Neural crest cell (in vitro differentiated cells): ENCODE data around the gene PRTFDC1. TPM values are rescaled to one million over a fixed set of nuclear protein-coding genes. Genes with fewer than 3 reads are reported as not detected.
A peak's percentile ranks its signal among the peaks of the same experiment; 100 is the strongest.

Source experiments
- DNase-seq: peaks from one replicate; pipeline ENCODE4 v3.0.0; 2021; ENCODE audit warnings: low read depth, mixed read lengths, low spot score
- H3K27ac Mint-ChIP-seq: one replicate; pipeline ENCODE4 v1.8.0; 2021; ENCODE audit warnings: mild to moderate bottlenecking, mixed read lengths; ENCODE audit not compliant: unreplicated experiment
- H3K27me3 Mint-ChIP-seq: 2 replicates; pipeline ENCODE4 v1.8.0; 2021; ENCODE audit warnings: low read depth, mild to moderate bottlenecking, mixed read lengths
- H3K36me3 Mint-ChIP-seq: 2 replicates; pipeline ENCODE4 v1.8.0; 2021; ENCODE audit warnings: low read depth, mild to moderate bottlenecking, mixed read lengths
- H3K4me1 Mint-ChIP-seq: 2 replicates; pipeline ENCODE4 v1.8.0; 2021; ENCODE audit warnings: mixed read lengths
- H3K4me3 Mint-ChIP-seq: one replicate; pipeline ENCODE4 v1.8.0; 2021; ENCODE audit warnings: mild to moderate bottlenecking, mixed read lengths
- H3K9me3 Mint-ChIP-seq: 2 replicates; pipeline ENCODE4 v1.8.0; 2021; ENCODE audit warnings: mixed read lengths
- CTCF ChIP-seq: fragments of 200-600 bp; sonication (generic); conservative IDR thresholded peaks from 2 replicates; pipeline ENCODE4 v1.5.0; 2021; ENCODE audit warnings: antibody characterized with exemption, mild to moderate bottlenecking
- total RNA-seq: library from RNA; stranded (reverse); gene quantifications from 2 replicates; pipeline ENCODE4 v1.2.1, GENCODE V29; 2021

PRTFDC1 gene
- total RNA-seq, 1 donor from 2014 or later, result 26.7 TPM

GRCh38 chr10:24853661-24854060 is 98.7 kb downstream of the PRTFDC1 start:
- Mint-ChIP-seq H3K27ac (no peak overlapping the region), H3K9me3 (no peaks in the 10 kb centered on the region), H3K36me3 (no peaks in the 10 kb centered on the region), H3K4me1 (peaks cover 68% of the 10 kb centered on the region), H3K4me3 (no peak overlapping the region), H3K27me3 (no peaks in the 10 kb centered on the region)
- no peak for DNase-seq
- no peak for TF ChIP-seq CTCF

- TF ChIP-seq CTCF, result no peak
- DNase-seq, result no peak
- Mint-ChIP-seq H3K27ac (peak overlapping the region; percentile 6), H3K9me3 (no peaks in the 10 kb centered on the region), H3K4me1 (peaks cover 62% of the 10 kb centered on the region), H3K36me3 (no peaks in the 10 kb centered on the region), H3K4me3 (peak overlapping the region; percentile 32), H3K27me3 (no peaks in the 10 kb centered on the region)
Measured at GRCh38 chr10:24851629-24852028, 100.8 kb downstream of the PRTFDC1 start.

GRCh38 chr10:24850727-24851296 is 101.6 kb downstream of the PRTFDC1 start:
- Mint-ChIP-seq H3K4me1 (peaks cover 59% of the 10 kb centered on the region), H3K4me3 (no peak overlapping the region), H3K27ac (peak overlapping the region; percentile 59), H3K9me3 (no peaks in the 10 kb centered on the region), H3K27me3 (no peaks in the 10 kb centered on the region), H3K36me3 (no peaks in the 10 kb centered on the region)
- no peak for TF ChIP-seq CTCF
- no peak for DNase-seq

GRCh38 chr10:24849501-24850299 is 102.7 kb downstream of the PRTFDC1 start:
- Mint-ChIP-seq H3K4me3 (peak overlapping the region; percentile 36), H3K4me1 (peaks cover 57% of the 10 kb centered on the region), H3K27ac (peak overlapping the region; percentile 48), H3K9me3 (peaks cover 2% of the 10 kb centered on the region), H3K36me3 (no peaks in the 10 kb centered on the region), H3K27me3 (no peaks in the 10 kb centered on the region)
- TF ChIP-seq CTCF, result no peak
- DNase-seq, result no peak

- no peaks in the 10 kb centered on the region for H3K27me3 Mint-ChIP-seq
- H3K9me3 Mint-ChIP-seq, result peaks cover 3% of the 10 kb centered on the region
- peak overlapping the region; percentile 48 for H3K27ac Mint-ChIP-seq
- H3K4me1 Mint-ChIP-seq, result peaks cover 53% of the 10 kb centered on the region
- peak overlapping the region; percentile 36 for H3K4me3 Mint-ChIP-seq
- no peak for TF ChIP-seq CTCF
- DNase-seq, result no peak
- H3K36me3 Mint-ChIP-seq, result no peaks in the 10 kb centered on the region
Measured at GRCh38 chr10:24849051-24849450, 103.4 kb downstream of the PRTFDC1 start.
